ENCODE measurements around the gene RAET1E.

DNA sequence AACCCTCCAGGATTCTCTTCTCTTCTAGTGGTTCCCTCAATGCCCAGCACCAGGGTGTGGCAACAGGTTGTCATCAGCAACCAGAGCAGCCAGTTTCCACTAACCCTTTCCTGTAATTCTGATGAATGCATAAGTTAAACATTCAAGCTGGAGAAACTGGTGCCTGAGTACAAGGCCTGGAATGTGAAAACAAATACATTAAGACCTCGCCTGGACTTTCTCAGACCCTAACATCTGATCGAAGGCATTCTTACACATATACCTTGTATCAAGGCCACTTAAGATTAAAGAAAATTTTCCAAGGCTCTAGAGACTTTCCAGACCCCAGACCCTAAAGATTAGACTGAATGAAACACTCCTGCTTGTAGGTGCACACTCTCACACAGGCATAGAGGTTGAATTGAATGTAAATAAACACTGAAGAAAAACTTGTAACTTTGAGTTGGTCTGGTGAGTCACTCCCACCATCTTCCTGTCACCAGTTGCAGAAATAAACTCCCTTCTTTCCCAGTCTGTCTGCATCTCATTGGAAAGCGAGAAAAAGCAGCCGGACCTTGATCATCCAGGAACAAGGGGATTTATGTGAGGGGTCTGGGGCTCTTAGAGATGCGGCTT is 42.8 kb downstream of the RAET1E start:
- TF ChIP-seq, protein P1, sequence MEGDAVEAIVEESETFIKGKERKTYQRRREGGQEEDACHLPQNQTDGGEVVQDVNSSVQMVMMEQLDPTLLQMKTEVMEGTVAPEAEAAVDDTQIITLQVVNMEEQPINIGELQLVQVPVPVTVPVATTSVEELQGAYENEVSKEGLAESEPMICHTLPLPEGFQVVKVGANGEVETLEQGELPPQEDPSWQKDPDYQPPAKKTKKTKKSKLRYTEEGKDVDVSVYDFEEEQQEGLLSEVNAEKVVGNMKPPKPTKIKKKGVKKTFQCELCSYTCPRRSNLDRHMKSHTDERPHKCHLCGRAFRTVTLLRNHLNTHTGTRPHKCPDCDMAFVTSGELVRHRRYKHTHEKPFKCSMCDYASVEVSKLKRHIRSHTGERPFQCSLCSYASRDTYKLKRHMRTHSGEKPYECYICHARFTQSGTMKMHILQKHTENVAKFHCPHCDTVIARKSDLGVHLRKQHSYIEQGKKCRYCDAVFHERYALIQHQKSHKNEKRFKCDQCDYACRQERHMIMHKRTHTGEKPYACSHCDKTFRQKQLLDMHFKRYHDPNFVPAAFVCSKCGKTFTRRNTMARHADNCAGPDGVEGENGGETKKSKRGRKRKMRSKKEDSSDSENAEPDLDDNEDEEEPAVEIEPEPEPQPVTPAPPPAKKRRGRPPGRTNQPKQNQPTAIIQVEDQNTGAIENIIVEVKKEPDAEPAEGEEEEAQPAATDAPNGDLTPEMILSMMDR (conservative IDR thresholded peaks at IDR 0.05; ENCODE audit: low read depth in 2 of 2), result no peak
- TF ChIP-seq, protein P2, sequence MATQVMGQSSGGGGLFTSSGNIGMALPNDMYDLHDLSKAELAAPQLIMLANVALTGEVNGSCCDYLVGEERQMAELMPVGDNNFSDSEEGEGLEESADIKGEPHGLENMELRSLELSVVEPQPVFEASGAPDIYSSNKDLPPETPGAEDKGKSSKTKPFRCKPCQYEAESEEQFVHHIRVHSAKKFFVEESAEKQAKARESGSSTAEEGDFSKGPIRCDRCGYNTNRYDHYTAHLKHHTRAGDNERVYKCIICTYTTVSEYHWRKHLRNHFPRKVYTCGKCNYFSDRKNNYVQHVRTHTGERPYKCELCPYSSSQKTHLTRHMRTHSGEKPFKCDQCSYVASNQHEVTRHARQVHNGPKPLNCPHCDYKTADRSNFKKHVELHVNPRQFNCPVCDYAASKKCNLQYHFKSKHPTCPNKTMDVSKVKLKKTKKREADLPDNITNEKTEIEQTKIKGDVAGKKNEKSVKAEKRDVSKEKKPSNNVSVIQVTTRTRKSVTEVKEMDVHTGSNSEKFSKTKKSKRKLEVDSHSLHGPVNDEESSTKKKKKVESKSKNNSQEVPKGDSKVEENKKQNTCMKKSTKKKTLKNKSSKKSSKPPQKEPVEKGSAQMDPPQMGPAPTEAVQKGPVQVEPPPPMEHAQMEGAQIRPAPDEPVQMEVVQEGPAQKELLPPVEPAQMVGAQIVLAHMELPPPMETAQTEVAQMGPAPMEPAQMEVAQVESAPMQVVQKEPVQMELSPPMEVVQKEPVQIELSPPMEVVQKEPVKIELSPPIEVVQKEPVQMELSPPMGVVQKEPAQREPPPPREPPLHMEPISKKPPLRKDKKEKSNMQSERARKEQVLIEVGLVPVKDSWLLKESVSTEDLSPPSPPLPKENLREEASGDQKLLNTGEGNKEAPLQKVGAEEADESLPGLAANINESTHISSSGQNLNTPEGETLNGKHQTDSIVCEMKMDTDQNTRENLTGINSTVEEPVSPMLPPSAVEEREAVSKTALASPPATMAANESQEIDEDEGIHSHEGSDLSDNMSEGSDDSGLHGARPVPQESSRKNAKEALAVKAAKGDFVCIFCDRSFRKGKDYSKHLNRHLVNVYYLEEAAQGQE (IDR thresholded peaks at IDR 0.05; ENCODE audit: unreplicated experiment), result no peak
- TF ChIP-seq EZH2 (IDR thresholded peaks at IDR 0.05; ENCODE audit: low read depth, unreplicated experiment) (no peak), EZH2phosphoT487 (IDR thresholded peaks at IDR 0.05; ENCODE audit: unreplicated experiment) (no peak), ZNF331 (CRISPR knock-in tag; IDR thresholded peaks at IDR 0.05; ENCODE audit: low read depth) (no peak), POLR2AphosphoS5 (IDR thresholded peaks at IDR 0.05; ENCODE audit: low read depth) (no peak), CREB1 (CRISPR knock-in tag; IDR thresholded peaks at IDR 0.05; ENCODE audit: low read depth) (no peak), JUNB (IDR thresholded peaks at IDR 0.05; ENCODE audit: unreplicated experiment) (no peak), ZNF114 (CRISPR knock-in tag; IDR thresholded peaks at IDR 0.05) (no peak)
- TF ChIP-seq, protein P3, sequence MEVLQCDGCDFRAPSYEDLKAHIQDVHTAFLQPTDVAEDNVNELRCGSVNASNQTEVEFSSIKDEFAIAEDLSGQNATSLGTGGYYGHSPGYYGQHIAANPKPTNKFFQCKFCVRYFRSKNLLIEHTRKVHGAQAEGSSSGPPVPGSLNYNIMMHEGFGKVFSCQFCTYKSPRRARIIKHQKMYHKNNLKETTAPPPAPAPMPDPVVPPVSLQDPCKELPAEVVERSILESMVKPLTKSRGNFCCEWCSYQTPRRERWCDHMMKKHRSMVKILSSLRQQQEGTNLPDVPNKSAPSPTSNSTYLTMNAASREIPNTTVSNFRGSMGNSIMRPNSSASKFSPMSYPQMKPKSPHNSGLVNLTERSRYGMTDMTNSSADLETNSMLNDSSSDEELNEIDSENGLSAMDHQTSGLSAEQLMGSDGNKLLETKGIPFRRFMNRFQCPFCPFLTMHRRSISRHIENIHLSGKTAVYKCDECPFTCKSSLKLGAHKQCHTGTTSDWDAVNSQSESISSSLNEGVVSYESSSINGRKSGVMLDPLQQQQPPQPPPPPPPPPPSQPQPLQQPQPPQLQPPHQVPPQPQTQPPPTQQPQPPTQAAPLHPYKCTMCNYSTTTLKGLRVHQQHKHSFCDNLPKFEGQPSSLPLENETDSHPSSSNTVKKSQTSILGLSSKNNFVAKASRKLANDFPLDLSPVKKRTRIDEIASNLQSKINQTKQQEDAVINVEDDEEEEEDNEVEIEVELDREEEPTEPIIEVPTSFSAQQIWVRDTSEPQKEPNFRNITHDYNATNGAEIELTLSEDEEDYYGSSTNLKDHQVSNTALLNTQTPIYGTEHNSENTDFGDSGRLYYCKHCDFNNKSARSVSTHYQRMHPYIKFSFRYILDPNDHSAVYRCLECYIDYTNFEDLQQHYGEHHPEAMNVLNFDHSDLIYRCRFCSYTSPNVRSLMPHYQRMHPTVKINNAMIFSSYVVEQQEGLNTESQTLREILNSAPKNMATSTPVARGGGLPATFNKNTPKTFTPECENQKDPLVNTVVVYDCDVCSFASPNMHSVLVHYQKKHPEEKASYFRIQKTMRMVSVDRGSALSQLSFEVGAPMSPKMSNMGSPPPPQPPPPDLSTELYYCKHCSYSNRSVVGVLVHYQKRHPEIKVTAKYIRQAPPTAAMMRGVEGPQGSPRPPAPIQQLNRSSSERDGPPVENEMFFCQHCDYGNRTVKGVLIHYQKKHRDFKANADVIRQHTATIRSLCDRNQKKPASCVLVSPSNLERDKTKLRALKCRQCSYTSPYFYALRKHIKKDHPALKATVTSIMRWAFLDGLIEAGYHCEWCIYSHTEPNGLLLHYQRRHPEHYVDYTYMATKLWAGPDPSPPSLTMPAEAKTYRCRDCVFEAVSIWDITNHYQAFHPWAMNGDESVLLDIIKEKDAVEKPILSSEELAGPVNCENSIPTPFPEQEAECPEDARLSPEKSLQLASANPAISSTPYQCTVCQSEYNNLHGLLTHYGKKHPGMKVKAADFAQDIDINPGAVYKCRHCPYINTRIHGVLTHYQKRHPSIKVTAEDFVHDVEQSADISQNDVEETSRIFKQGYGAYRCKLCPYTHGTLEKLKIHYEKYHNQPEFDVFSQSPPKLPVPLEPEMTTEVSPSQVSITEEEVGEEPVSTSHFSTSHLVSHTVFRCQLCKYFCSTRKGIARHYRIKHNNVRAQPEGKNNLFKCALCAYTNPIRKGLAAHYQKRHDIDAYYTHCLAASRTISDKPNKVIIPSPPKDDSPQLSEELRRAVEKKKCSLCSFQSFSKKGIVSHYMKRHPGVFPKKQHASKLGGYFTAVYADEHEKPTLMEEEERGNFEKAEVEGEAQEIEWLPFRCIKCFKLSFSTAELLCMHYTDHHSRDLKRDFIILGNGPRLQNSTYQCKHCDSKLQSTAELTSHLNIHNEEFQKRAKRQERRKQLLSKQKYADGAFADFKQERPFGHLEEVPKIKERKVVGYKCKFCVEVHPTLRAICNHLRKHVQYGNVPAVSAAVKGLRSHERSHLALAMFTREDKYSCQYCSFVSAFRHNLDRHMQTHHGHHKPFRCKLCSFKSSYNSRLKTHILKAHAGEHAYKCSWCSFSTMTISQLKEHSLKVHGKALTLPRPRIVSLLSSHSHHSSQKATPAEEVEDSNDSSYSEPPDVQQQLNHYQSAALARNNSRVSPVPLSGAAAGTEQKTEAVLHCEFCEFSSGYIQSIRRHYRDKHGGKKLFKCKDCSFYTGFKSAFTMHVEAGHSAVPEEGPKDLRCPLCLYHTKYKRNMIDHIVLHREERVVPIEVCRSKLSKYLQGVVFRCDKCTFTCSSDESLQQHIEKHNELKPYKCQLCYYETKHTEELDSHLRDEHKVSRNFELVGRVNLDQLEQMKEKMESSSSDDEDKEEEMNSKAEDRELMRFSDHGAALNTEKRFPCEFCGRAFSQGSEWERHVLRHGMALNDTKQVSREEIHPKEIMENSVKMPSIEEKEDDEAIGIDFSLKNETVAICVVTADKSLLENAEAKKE (CRISPR knock-in tag; IDR thresholded peaks at IDR 0.05), result no peak
